Testis (tissue), 2 donors: ENCODE measurements around the gene NLGN4X.

Experiments
- POLR2A ChIP-seq: fragments of 450-650 bp; IDR thresholded peaks from one replicate; pipeline ENCODE4 v1.6.1; 2017; ENCODE audit warnings: antibody characterized with exemption, mild to moderate bottlenecking, moderate library complexity
- TF ChIP-seq, protein P1 (sequence below), 3 experiments: fragments of 450-650 bp in 2 of 3; fragments of 200-600 bp in 1 of 3; sonication (generic) in 1 of 3; IDR thresholded peaks; one replicate each; pipeline ENCODE4 v1.5.1; 2016 to 2019; ENCODE audit warnings: antibody characterized with exemption in 3 of 3, mild to moderate bottlenecking in 2 of 3, moderate library complexity in 1 of 3

DNA sequence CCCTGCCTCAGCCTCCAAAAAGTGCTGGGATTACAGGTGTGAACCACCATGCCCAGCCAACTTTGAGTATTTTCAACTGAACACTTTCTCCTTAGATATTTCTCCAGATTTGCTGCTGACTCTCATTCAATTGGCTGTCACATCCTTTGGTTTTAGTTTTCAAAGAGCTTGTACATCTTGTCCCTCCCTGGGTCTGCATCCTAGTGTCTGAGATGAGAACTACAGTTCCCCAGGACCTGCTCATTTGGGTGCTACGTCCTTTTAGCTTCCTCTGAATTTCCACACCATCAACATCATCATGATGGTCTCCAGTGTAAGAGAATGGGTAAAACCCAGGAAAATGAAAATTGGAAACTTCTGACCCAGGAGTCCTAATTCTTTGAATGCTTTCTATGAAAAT, 312.9 kb downstream of the NLGN4X start:
- TF ChIP-seq, protein P1, sequence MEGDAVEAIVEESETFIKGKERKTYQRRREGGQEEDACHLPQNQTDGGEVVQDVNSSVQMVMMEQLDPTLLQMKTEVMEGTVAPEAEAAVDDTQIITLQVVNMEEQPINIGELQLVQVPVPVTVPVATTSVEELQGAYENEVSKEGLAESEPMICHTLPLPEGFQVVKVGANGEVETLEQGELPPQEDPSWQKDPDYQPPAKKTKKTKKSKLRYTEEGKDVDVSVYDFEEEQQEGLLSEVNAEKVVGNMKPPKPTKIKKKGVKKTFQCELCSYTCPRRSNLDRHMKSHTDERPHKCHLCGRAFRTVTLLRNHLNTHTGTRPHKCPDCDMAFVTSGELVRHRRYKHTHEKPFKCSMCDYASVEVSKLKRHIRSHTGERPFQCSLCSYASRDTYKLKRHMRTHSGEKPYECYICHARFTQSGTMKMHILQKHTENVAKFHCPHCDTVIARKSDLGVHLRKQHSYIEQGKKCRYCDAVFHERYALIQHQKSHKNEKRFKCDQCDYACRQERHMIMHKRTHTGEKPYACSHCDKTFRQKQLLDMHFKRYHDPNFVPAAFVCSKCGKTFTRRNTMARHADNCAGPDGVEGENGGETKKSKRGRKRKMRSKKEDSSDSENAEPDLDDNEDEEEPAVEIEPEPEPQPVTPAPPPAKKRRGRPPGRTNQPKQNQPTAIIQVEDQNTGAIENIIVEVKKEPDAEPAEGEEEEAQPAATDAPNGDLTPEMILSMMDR (IDR thresholded peaks at IDR 0.05), result no peak
- no peak for TF ChIP-seq POLR2A
